Measurements from ENCODE around the gene SLC25A25. TPM values are rescaled to one million over a fixed set of nuclear protein-coding genes. Genes with fewer than 3 reads are reported as not detected.

Gene SLC25A25
- total RNA-seq, 8 experiments from 2014 or later: 10.0 to 39.7 (median 19.0) TPM

- H3K4me3 ChIP-seq: no peak overlapping the region
- no peak overlapping the region for H3K27ac ChIP-seq
- no peaks in the 10 kb centered on the region for H3K4me1 ChIP-seq (replicated peaks in 1 of 2)
- 59 to 100% (median 95%) methylated on average over 1 to 13 of the region's 26 CpGs; no CpG with 5 or more reads in 4 of the 10 experiments for WGBS, 10 experiments
- in situ Hi-C loops (cut with MboI; ENCODE audit: low pct_unique_long_range_greater_than_20kb in 2 of 9, low sequenced_read_pairs in 9 of 9, unreplicated experiment in 9 of 9): no loop called here
- ATAC-seq (replicated peaks in 6 of 8): no peak
Measured at GRCh38 chr9:128115187-128116103, 47.4 kb downstream of the SLC25A25 start.

- 50 to 100% (median 90%) methylated on average over 2 to 10 of the region's 16 CpGs for WGBS, 10 experiments
- Histone ChIP-seq H3K27ac (no peak overlapping the region), H3K4me3 (no peak overlapping the region), H3K4me1 (replicated peaks in 1 of 2) (no peaks in the 10 kb centered on the region)
- no peak for ATAC-seq (replicated peaks in 6 of 8)
- in situ Hi-C loops (cut with MboI; ENCODE audit: low pct_unique_long_range_greater_than_20kb in 2 of 9, low sequenced_read_pairs in 9 of 9, unreplicated experiment in 9 of 9): no loop called here
Measured at GRCh38 chr9:128116104-128117083, 48.4 kb downstream of the SLC25A25 start.

DNA sequence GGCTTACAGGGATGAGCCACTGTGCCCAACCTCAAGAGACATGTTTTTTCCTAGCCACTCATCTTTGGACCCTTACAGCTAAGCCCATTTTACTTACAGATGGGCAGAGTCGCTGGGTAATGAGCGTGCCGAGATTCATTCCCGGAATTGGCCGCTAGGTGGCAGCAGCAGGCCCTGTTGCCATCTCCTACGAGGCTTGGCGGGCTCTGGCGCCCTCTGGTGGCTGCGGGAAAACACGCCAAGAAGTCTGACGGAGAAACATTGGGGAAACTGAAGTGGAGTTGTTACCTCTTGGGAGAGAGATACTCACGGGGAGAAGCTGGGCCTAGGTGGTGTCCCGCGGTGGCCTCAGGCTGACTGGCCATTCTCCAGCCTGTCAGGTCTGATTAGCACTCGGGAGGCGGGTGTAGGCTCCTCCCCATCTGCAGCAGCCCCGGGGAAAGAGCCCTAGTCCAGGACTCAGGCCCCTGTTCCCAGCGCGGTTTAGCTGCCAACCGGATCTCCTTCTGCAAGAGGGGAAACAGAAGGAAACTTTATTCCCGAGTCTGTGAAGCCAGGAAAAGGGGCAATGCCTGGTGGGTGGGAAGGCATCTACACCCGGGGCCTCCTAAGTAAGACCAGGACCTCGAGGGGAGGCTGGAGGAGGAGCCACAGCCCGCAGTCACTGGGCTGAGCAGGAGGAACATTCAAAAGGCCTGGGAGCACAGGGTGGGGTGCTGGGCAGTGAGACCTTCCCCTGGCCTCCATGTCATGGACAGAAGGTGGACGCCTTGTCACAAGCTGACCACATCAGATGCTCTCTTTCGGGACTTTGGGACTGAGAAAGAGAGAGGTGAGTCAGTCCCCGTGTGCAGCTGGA lies 49.8 kb downstream of the SLC25A25 start:
- in situ Hi-C loops (cut with MboI; ENCODE audit: low pct_unique_long_range_greater_than_20kb in 2 of 9, low sequenced_read_pairs in 9 of 9, unreplicated experiment in 9 of 9): no loop called here
- WGBS, 10 experiments: 1 to 51% (median 15%) methylated on average over 2 to 16 of the region's 27 CpGs
- H3K27ac ChIP-seq: no peak overlapping the region
- H3K4me3 ChIP-seq: no peak overlapping the region
- peak; percentile 50 to 87 (median 66) for ATAC-seq (replicated peaks in 6 of 8)
- H3K4me1 ChIP-seq (replicated peaks in 1 of 2): no peaks in the 10 kb centered on the region

DNA sequence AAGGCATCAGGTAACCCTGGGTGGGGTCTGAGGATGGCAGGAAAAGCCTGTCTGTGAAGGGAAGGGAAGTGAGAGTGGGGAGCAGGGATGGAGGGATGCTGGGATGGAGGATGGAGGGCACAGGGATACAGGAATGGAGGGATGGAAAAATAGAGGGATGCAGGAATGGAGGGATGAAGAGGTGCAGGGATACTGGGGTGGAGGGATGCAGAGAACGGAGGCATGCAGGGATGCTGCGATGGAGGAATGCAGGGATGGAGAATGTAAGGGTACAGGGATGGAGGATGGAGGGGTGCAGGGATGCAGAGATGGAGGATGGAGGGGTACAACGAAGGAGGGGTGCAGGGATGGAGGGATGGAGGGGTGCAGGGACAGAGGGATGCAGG lies 50.4 kb downstream of the SLC25A25 start:
- in situ Hi-C loops (cut with MboI; ENCODE audit: low pct_unique_long_range_greater_than_20kb in 2 of 9, low sequenced_read_pairs in 9 of 9, unreplicated experiment in 9 of 9): no loop called here
- peak in 1 of 8 experiments; percentile 1 for ATAC-seq (replicated peaks in 6 of 8)
- 0 to 80% (median 30%) methylated on average over 1 to 3 of the region's 3 CpGs; no CpG with 5 or more reads in 4 of the 10 experiments for WGBS, 10 experiments
- Histone ChIP-seq H3K27ac (no peak overlapping the region), H3K4me3 (no peak overlapping the region), H3K4me1 (replicated peaks in 1 of 2) (no peaks in the 10 kb centered on the region)

DNA sequence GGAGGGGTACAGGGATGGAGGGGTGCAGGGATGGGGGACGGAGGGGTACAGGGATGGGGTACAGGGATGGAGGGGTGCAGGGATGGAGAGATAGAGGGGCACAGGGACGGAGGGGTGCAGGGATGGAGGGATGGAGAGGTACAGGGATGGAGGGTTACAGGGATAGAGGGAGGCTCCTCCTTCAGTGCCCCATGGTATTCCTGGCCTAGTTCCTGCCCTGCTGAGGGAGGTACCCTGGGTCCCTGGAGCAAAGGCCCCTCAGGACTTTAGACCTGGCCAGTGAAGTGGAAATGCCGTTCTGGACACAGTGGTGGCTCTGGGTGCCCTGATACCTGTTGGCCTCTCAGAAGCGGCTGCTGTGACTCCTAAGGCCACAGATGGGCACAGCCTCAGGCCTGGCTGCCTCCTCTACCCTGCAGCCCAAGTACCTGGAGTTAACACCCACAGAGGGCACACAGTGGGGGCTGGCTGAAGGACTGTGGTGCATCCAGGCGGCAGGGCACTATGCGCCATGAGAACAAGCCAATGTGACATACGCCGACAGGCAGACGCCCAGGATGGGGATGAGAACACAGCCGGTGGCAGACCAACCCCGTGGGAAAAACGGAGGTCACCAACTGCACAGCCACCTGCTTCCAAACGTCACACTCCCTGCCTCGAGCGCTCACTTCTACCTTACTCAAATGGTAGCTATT lies 51.1 kb downstream of the SLC25A25 start:
- Histone ChIP-seq H3K4me1 (replicated peaks in 1 of 2) (no peaks in the 10 kb centered on the region), H3K27ac (no peak overlapping the region), H3K4me3 (no peak overlapping the region)
- 28 to 90% (median 82%) methylated on average over 4 to 11 of the region's 15 CpGs; no CpG with 5 or more reads in 4 of the 10 experiments for WGBS, 10 experiments
- no peak for ATAC-seq (replicated peaks in 6 of 8)
- in situ Hi-C loops (cut with MboI; ENCODE audit: low pct_unique_long_range_greater_than_20kb in 2 of 9, low sequenced_read_pairs in 9 of 9, unreplicated experiment in 9 of 9): no loop called here

DNA sequence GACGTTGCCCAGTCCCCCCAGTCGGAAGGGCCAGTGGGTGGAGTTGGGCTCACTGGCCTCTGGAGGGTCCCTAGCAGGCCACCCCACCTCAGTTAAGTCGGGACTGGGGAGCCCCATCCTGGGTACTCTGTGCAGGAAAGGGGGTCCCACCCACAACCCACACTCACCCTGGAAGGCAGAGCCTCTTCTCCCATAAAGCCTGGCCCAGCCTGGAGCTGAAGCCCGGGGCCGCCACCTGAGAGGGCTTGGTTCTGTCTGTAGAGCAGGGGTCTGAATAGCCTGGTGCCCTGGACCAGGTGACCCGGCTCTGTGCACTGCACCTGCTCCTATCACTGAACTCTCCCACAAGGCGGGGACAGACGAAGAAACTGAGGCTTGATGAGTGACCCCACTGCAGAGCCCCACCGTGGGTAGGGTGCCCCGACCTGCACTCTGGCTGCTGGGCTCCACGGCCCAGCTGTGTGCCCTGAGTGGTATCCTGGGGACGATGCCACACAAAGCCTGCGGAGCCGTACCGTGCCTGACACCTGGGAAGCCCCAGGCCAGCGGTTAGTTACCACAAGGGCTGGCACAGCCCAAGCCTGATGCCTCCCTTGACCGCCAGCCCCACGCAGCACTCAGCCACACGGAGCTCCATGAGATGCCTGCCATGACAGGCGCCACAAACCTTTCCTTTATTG lies 52.2 kb downstream of the SLC25A25 start:
- WGBS, 10 experiments: 70 to 94% (median 90%) methylated on average over 2 to 8 of the region's 20 CpGs; no CpG with 5 or more reads in 4 of the 10 experiments
- no peak overlapping the region for H3K4me3 ChIP-seq
- no peak overlapping the region for H3K27ac ChIP-seq
- in situ Hi-C loops (cut with MboI; ENCODE audit: low pct_unique_long_range_greater_than_20kb in 2 of 9, low sequenced_read_pairs in 9 of 9, unreplicated experiment in 9 of 9): no loop called here
- H3K4me1 ChIP-seq (replicated peaks in 1 of 2): no peaks in the 10 kb centered on the region
- no peak for ATAC-seq (replicated peaks in 6 of 8)

DNA sequence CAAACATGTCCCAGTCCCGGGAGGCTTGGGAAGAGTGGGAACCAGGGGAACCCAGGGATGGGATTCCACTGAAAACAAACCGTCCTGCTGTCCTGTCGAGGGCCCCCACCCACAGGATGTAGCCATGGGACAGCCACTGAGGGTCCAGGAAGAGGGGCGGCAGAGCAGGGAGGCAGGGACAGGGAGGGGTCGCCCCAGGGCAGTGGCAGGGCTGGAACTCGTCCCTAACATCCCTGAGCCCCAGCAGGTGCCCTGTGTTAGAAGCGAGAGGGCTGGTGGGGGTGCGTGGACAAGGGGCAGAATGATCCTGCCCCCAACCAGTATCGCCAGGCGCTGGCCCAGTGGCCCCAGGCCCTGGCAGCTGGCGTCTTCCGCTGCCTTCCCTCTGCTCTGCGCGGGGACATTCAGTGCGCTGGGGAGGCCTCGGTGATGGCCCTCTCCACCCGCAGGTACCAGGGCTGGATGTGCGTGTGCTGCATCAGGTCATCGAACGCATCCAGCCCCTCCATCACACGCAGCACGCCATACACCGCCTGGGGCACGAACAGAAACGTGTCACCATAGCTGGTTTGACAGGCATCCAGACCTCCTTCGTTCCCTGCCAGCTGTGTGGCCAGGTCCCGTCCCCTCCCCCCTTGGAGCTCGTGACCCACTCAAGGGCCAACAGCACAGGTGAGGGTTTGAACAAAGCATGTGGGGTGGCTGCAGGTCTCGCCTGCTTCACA lies 52.9 kb downstream of the SLC25A25 start:
- no peak overlapping the region for H3K4me3 ChIP-seq
- peaks cover 4% of the 10 kb centered on the region in 2 donors for H3K4me1 ChIP-seq (replicated peaks in 1 of 2)
- ATAC-seq (replicated peaks in 6 of 8): no peak
- no peak overlapping the region for H3K27ac ChIP-seq
- WGBS, 10 experiments: 80 to 96% (median 86%) methylated on average over 1 to 7 of the region's 29 CpGs; no CpG with 5 or more reads in 5 of the 10 experiments
- in situ Hi-C loops (cut with MboI; ENCODE audit: low pct_unique_long_range_greater_than_20kb in 2 of 9, low sequenced_read_pairs in 9 of 9, unreplicated experiment in 9 of 9): no loop called here

- ATAC-seq (replicated peaks in 6 of 8): no peak
- in situ Hi-C loops (cut with MboI; ENCODE audit: low pct_unique_long_range_greater_than_20kb in 2 of 9, low sequenced_read_pairs in 9 of 9, unreplicated experiment in 9 of 9): no loop called here
- 100% methylated on average over 3 of the region's 5 CpGs; no CpG with 5 or more reads in 9 of the 10 experiments for WGBS, 10 experiments
Measured at GRCh38 chr9:128121466-128121810, 53.4 kb downstream of the SLC25A25 start.

DNA sequence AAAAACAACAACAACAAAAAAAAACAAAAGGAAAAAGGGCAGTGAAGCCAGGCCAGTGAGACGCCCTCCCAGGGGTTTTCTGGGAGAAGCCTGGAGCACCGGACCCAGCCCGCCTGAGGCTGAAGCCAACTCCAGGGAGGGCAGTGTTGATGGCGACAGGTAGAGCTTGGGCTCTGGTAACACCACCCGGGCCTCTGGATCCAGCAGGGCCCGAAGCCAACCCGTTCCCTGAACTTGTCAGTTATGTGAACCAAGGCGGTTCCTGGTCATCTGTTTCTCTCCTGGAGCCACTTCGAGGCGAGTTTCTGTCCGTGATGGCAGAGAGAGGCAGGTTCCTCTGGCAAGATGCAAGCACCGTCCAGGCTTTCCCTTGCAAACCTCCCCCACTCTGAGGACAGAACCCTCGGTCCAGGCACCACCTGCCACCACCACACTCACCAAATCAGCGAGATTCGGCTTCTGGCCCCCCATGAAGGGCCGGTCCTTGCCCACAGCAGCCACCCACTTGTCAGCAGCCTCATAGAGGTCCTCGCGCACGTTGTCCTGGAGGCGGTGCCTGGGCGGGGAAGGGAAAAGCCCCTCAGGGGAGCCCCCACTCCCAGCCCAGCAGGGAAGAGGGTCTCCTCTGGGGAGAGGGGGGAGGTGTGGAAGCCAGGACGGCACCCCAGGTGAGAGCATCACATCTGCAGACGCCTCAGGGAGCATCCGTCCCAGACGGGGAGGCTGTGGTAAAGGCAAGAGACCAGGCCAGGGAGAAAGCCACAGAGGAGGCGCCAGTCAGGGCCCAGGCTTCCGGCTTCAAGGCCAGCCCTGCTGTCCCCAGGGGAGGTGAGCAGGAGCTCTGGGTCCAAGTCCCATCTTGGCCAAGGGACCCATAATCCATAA lies 54.1 kb downstream of the SLC25A25 start:
- in situ Hi-C loops (cut with MboI; ENCODE audit: low pct_unique_long_range_greater_than_20kb in 2 of 9, low sequenced_read_pairs in 9 of 9, unreplicated experiment in 9 of 9): no loop called here
- no peak for ATAC-seq (replicated peaks in 6 of 8)
- Histone ChIP-seq H3K27ac (no peak overlapping the region), H3K4me1 (replicated peaks in 1 of 2) (peaks cover 9 to 13% of the 10 kb centered on the region in 2 donors), H3K4me3 (no peak overlapping the region)
- 60 to 100% (median 87%) methylated on average over 1 to 10 of the region's 27 CpGs; no CpG with 5 or more reads in 4 of the 10 experiments for WGBS, 10 experiments

More at GRCh38 chr9:128121466-128121810, 53.4 kb downstream of the SLC25A25 start:
- Histone ChIP-seq H3K4me1 (replicated peaks in 1 of 2) (peaks cover 8 to 9% of the 10 kb centered on the region in 2 donors), H3K4me3 (no peak overlapping the region), H3K27ac (no peak overlapping the region)

DNA sequence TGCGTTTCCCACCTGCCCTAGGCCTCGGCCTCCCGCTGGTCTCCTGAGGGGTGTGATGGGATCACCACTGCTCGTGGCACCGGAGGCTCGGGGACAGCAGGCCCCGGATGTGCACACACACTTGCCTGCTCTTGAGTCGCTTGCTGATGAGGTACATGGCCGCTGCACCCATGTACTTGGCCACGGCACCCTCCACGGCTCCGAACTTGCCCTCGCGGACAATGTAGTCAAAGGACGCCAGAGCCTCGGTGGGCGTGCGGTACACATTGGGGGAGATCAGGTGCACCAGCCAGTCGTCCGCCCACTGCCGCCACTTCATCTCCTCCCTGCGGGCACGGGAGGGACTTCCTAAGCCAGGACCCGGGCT lies 54.8 kb downstream of the SLC25A25 start:
- in situ Hi-C loops (cut with MboI; ENCODE audit: low pct_unique_long_range_greater_than_20kb in 2 of 9, low sequenced_read_pairs in 9 of 9, unreplicated experiment in 9 of 9): no loop called here
- WGBS, 10 experiments: 96 to 100% (median 99%) methylated on average over 3 to 9 of the region's 24 CpGs; no CpG with 5 or more reads in 6 of the 10 experiments

More for the DNA sequence above, 54.8 kb downstream of the SLC25A25 start:
- Histone ChIP-seq H3K4me1 (replicated peaks in 1 of 2) (peaks cover 9 to 13% of the 10 kb centered on the region in 2 donors), H3K4me3 (no peak overlapping the region), H3K27ac (no peak overlapping the region)
- no peak for ATAC-seq (replicated peaks in 6 of 8)
